GM19372 (cell line): Measurements from ENCODE around the gene PEPD.
"Not testable (repeated sequence)": the region's sequence is repeated elsewhere in the genome, so short reads cannot be mapped to it uniquely, and the experiment has no call there.

ENCODE experiments used
- ATAC-seq: cut with Tn5 transposase; IDR thresholded peaks from one replicate; pipeline ENCODE4 v1.9.1; 2021; ENCODE audit warnings: mild to moderate bottlenecking, low read depth, moderate library complexity; ENCODE audit not compliant: unreplicated experiment

The PEPD gene

GRCh38 chr19:33479570-33479969, 42.0 kb downstream of the PEPD start:
- ATAC-seq: not testable (repeated sequence)

DNA sequence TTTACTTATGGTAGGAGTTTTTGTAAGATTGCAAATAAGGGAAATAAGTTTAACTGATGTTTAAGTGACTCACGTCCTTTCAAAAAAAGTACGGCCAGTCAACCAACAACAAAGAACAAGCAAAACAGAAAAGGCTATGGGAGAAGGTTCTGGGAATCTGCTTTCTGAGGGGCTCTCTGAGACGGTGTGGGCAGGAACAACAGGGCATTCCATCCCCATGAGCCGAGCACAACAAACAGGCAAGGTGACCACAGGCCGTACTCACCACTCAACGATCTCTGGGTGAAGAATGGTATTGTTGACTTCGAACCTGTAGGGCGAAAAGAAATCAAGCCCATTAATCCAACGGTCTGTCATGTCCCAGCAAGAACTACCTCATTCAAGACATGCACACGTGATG, 43.8 kb downstream of the PEPD start:
- no peak for ATAC-seq

DNA sequence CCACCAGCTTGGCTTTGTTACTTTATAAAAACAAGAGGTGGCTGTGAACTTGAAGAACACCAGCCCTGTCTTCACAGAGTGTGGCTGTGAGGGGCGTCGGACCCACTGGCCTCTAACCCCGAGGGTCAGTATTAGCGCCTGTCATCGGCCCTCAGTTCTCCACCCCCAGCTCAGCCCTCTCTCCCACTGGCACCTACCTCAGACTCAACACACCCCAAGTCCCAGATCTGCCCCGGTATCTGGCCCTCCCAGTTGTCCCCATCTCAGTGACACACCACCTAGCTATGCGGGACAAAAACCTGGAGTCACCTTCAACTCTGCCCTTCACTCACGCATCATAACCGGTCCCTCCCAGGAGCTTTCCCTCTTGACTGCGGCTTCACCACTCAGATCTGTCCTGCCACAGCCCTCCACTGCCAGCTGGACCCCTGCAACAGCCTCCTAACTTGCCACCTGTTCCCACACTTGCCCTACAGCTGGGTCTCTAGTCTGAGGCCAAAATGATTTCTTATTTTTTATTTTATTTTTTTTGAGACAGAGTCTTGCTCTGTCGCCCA, 45.4 kb downstream of the PEPD start:
- no peak for ATAC-seq

DNA sequence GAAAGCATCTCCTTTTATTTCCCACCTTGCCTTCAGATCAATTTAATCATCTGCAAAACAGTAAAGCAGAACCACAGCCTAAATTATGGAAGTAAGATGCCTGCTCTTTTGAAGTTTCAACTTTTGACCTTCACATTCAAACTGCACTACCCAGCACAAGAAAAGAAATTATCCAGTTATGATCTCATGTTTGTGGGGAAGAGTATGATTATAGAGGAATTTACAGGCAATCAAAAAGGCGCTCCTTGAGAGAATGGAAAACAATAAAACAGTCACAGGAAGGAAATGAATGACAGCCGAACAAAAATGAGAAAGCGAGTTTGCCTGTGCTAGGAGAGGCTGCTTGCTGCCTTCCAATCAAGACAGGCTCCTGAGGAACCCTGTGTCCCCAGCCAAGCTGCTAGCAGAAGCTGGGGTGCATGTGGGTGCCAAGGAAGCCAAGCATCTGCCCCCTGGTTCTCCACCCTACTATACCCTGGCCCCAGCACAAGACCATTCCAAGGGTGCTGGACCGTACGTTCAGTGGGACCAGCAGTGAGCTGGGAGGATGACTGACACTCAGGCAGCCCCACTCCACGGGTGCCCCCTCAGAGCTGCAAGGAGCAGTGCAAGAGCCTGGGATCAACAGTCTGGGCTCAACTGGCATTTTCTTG, 47.8 kb downstream of the PEPD start:
- ATAC-seq: no peak

DNA sequence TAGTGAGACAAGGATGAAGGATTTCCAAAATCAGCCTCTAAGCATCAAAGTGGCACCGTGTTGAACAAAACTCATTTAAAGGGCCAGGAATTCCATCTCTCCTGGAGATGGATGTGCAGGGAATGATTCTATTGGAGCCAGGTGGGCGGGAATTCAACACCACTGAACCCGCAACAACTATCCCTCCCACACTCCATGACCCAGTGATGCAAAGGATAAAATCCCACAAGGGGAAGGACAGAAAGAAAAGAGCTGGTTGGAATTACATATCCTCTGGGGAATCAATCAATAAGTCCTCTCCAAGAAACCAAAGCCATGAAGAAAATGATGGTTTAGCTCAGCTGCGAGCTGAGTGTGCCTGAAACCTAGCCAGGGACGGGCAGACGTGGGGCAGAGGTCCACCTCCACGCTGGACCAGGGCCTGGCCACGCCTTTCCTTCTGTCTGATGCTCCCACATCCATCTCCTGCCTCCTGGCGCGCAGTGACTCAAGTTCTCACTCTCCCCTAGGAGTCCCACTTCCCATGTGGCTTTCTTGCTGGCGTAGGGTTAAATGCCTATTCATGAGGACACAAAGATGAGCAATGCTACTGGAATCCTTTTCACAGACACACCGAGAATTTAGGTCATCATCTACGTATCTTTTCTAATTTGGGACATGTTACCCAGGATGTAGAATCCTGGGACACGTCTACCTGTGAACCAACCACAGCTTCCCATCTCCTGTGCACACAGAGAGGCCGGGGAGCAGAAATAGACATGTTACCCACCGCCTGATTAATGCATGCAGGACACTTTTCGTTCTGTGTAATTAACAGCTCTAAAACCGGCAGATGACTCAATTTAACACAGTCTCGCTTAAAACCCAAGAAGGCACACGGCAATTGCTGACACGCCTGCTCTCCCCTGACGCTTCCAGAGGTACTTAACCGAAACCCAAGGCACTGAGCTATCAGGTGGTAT, 48.6 kb downstream of the PEPD start:
- ATAC-seq: no peak

DNA sequence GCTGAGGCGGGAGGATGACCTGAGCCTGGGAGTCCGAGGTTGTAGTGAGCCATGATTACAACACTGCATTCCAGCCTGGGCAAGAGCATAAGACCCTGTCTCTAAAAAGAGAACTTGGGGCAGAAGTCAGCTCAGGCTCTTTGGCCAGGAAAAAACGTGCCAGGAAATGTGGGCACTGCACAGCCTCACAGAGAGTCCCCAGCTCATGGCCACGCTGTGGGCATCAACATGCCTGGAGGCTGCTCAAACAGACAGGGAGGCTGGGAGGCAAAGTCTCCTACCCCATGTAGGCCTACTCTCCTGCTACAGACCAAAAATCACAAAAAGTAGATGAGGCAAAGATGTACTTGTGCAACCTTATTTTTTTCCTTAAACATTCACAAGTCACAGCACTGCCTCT, 49.4 kb downstream of the PEPD start:
- no peak for ATAC-seq

DNA sequence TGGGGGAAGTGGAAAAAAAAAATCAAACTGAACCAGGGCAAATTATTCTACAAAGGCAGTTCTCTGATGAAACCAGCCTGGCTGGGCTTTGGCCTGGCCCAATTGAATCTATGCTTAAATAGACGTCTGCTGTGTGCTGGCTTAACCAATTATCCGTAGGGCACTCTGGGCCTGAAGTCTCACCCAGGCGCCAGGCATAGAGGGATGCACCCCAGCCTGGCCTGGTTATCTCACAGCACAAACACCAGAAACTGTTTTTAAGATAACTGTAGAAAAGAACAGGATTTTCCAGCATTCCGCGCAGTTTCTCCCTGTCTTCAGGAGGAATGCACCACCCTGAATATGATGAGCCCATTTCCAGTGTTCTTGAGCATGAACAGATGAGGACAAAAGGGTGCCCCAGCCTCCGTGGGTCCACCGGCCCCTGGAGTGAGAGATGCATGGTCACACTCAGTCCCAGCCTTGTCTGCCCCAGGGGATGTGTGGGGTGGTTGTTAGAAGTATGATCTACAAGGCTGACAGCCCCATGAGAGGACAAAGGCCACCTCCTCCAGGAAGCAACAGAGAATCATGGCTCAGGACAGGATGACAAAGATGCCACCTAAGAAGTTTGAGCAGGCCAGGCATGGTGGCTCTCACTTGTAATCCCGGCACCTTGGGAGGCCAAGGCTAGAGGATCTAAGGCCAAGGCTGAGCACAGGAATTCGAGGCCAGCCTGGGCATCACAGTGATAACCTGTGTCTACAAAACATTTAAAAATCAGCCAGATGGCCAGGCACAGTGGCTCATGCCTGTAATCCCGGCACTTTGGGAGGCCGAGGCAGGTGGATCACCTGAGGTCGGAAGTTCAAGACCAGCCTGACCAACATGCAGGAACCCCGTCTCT, 50.2 kb downstream of the PEPD start:
- ATAC-seq: no peak

GRCh38 chr19:33470686-33471085, 50.9 kb downstream of the PEPD start:
- ATAC-seq: no peak

DNA sequence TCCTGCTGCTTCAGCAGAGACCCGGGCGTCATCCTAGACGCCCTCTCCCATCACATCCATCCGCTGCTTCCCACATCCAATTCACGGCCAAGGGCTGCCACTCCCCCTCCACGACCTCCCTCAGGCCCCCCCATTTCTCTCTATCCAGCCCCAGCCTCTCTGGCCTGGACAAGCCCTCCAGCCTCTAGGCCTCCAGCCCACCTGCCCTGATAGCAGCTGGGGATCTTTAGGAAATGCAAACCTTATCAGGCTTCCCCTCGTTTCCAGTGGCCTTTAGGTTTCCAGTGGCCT, 51.6 kb downstream of the PEPD start:
- ATAC-seq: no peak

- no peak for ATAC-seq
These were observed 52.2 kb downstream of the PEPD start for GRCh38 chr19:33469171-33470039.

DNA sequence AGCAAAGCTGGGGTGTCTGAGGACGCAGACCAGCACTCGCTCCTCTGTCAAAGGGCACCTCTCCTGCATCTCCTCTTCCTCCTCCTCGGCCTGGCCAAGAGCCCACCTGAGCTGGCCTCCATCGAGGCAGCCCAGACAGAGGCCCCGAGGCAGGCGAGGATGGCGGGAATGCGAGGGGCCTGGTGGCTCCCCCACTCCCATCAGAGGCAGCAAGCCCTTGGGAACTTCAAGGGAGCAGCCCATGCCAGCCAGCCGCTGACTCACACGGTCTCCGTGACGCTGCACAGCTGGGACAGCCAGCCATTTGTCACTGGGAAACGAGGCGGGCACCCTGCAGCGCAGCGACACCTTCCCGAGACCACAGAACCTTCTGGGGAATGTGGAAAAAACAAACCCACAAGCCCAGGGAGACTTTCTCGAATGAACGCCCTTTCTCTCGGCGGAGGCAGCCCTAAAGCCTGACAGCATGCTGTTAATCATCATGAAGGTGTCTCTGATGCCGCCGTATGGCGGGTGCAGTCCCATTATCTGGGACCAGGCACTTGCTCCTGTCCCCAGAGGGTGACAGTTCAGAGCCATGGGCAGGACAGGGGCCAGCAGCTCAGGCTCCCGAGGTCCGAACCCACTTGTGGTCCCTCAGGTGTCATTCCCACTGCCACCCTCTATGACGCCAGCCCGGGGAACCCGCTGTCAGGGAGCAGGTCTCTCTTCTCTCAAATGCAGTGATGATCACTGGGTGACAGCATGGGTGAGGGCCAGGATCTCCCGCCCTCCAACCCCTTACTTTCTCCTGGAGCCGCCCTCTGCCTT, 53.0 kb downstream of the PEPD start:
- no peak for ATAC-seq

GRCh38 chr19:33467851-33468250, 53.7 kb downstream of the PEPD start:
- no peak for ATAC-seq

DNA sequence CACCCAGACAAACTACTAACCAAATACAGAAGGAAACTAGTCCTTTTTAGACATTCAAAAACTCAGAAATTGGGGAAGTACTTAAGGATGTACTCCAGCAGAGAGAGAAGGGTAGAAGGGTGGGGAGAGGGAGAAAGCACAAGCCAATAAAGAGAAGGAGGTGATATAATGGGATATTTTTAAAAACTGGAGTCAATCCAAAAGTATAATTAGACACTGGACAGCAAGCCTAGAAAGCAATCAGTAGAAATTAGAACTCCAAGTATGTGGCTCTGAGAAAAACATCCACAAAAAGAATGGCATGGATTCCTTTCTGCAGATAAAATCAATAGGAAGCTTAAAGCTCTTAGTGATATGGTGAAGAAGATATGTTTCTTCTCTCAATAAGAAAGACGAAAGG, 55.8 kb downstream of the PEPD start:
- no peak for ATAC-seq

GRCh38 chr19:33465371-33465770, 56.2 kb downstream of the PEPD start:
- no peak for ATAC-seq

GRCh38 chr19:33464733-33465115, 56.9 kb downstream of the PEPD start:
- no peak for ATAC-seq

DNA sequence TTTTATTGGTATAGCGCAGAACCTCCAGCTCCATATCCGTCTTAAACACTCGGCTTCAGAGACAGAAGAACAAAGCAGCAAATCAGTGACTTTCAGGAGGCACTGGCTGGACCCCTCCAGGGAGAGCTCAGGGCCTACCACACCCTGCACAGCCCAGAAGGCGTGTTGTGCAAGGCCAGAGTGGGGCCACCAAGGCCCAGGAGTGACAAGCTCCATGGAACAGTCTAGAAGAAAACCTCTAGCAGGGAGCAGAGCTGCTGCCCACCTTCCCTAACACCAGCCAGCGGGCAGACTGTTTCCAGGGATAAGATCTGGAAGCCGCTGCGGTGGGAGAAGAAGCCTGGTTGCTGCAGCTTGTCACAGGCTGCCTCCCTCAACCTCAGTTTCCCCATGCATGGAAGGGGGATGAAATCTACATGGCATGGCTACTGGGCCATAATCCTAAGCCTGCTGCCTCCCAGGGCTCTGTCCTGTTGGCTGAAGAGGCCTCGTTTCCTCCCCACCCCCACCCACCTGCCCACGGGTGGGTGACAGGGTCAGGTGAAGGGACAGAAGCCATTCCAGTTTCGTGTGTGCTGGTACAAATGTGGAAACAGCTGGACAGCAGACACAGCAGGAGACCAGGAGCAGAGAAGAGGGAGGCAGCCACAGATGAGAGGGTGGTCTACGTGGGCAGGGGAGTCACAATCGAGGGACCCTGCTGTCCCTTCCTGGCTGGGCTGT, 57.4 kb downstream of the PEPD start:
- no peak for ATAC-seq

DNA sequence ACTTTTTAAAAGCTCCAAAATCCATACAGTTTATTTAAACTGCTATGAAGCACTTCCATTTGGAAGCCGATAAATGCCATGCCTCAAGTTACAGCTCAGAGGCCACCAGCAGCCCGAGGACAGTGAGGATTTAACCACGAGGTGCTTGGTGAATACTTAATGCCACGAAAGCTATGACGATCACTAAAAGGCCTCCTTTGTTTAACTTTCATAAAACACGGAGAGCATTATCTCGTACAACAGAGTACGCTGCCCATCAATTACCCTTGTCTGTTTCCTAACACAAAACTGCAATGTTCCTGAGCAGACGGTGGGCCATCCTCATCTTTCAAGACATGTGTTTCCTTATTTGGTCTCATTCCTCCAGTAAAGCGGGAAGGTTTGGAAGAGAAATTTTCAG, 58.4 kb downstream of the PEPD start:
- no peak for ATAC-seq

DNA sequence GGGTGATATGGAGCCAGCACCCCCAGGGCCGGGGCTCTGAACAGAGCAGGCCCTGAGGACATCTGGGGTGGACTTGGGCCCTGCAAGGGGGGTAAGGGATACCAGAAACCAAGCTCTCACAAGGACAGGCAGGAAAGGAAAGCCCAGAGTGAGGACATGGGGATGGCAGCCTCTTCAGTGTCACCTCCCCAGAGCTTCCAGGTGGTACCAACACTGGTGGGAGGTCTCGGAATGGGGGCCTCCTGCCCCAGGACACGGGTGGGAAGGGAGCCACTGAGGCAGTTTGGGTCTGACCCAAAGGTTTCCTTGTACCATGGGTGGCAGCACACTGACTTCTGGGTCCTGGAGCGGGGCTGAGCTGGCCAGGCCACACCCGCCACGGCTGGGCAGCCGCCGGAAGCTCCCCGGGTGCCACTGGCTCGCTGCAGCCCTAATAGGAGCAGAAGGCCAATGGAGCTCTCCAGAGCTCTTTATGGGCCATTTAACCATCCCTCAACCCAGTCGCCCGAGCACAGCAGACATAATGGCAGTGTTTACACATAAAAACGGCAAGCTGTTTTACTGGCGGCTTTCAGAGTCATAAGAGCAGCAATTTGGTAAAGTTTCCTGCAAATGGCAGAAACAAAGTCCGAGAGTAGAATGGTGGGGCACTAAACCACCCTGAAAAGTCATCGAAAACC, 59.3 kb downstream of the PEPD start:
- no peak for ATAC-seq
